Measurements from ENCODE around the gene NELFB. TPM values are rescaled to one million over a fixed set of nuclear protein-coding genes. Genes with fewer than 3 reads are reported as not detected.

The NELFB gene
- total RNA-seq, 1 donor from 2014 or later, result 22.2 TPM

GRCh38 chr9:137279741-137280473, 24.8 kb downstream of the NELFB start:
- DNase-seq (ENCODE audit: low spot score) (no peak), ATAC-seq (no peak)

- DNase-seq (ENCODE audit: low spot score) (no peak), ATAC-seq (no peak)
Measured at GRCh38 chr9:137280474-137281344, 25.6 kb downstream of the NELFB start.

DNA sequence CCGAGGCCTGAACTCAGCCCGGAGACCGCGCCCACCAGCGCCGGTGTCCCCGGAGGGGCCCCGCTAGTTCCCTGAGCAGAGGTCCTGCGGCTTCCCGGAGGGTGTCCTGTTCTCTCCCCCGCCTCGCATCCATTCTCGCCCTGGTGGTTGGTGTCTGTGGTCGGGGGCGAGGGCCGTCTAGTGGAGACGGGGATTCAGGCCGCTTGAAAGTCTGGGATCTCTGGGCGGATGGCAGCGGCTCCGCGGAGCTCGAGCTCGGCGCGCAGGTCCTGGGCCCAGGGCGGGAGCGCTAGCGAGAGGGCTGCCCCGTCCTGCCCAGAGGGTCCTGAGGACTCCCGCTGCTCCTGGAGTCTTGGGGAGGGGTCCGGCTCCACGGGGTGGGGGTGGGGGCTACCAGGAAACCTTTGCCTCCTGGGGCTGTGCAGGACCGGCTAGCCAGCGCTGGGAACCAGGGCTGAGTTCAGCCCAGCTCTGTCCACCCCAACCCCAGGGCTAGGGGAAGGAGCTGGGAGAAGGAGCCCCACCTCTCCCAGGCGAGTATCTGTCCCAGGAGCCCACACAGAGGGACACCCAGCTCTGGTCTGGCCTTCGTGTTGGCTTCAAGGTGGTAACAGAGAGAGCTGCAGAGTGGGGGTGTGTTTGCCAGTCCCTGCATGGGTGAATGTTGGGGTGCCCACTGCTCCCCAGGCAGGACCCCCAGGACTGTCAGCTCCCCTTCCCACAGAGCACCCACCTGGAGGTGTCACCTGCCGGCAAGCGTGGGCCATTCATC, 26.4 kb downstream of the NELFB start:
- DNase-seq (ENCODE audit: low spot score) (no peak), ATAC-seq (no peak)

GRCh38 chr9:137286975-137287383, 31.9 kb downstream of the NELFB start:
- peak; percentile 69 for DNase-seq (ENCODE audit: low spot score)
- ATAC-seq, result peak; percentile 100

GRCh38 chr9:137293094-137293481, 38.0 kb downstream of the NELFB start:
- no peak for ATAC-seq
- no peak for DNase-seq (ENCODE audit: low spot score)

GRCh38 chr9:137293482-137294090, 38.5 kb downstream of the NELFB start:
- no peak for DNase-seq (ENCODE audit: low spot score)

DNA sequence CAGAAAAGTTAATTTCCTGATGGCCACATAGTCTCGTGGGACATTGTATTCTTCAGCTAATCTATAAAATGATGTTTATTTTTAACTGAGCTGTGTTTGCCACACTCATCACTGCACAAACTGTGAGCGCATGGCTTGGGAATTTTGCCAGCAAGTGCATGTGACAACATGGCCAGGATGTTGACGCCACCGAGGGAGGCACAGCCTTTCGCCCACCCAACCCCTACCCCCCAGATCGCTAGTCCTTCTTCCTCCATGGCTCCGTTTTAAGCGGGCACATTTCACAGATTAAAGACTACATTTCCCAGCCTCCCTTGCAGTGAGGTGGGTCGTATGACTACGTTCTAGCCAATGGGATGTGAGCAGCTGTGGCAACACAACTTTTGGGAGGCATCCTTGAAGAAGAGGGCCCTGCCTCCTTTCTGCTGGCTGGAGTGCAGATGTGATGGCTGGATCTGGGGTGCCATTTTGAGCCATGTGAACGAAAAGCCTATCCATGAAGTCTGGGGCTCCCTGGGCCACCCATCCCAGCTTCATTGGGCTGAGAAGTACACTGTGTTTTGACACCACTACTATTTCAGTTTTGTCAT, 39.1 kb downstream of the NELFB start:
- DNase-seq (ENCODE audit: low spot score) (no peak), ATAC-seq (peak; percentile 58)

More at GRCh38 chr9:137293482-137294090, 38.5 kb downstream of the NELFB start:
- ATAC-seq, result peak; percentile 5

DNA sequence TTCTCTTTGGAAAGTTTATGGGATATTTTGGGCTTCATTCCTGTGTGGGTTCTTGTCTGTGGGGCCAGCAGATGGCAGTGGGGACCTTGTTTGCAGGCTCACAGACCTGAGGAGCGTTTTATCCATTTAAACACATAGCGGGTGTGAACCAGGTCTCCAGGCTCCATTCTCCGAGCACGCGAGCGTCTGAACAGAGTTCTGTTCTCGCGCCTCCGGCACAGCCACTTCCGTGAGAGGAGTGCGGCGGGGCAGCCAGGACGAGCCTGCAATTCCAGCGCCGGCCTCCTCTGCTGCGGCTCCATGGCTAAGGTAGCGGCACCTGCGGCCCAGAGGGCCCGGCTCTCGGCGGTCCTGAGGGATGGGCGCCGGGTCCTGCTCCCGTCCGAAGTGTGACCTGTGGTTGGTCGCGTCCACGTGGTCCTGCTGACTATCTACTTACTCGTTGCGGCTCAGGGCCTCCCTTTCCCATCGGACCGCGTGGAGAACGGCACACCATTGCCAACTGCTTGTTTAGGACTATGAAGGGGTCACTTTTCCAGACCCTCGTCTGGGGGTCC, 39.6 kb downstream of the NELFB start:
- peak; percentile 45 for ATAC-seq
- DNase-seq (ENCODE audit: low spot score), result no peak

DNA sequence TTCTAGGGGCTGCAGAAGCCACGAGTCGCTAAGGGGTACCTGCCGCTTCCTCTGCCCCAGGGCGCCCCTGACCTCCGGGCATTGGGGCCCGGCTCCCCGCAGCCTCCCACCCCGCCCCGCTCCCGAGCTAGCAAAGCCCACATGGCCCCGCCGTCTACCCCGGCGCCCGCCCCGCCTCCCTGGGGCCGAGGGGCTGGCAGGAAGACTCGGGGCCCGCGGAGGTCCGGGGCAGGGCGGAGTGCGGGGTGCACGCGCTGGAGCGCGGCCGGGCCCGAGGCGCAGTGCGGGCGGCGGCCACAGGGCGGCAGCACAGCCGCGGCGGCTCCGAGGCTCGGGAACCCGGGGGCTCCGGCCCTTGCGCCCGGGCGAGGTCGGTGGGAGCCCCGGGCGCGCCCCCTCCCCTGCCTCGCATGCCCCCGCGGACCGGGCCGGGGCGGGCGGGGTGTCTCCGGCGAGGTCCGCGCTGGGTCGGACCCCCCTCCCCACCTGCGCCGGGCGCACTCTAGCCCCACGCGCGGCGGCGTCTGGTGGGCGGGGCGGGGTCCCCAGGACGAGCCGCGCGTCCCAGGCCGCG, 40.2 kb downstream of the NELFB start:
- ATAC-seq, result peak; percentile 80
- DNase-seq (ENCODE audit: low spot score), result no peak

DNA sequence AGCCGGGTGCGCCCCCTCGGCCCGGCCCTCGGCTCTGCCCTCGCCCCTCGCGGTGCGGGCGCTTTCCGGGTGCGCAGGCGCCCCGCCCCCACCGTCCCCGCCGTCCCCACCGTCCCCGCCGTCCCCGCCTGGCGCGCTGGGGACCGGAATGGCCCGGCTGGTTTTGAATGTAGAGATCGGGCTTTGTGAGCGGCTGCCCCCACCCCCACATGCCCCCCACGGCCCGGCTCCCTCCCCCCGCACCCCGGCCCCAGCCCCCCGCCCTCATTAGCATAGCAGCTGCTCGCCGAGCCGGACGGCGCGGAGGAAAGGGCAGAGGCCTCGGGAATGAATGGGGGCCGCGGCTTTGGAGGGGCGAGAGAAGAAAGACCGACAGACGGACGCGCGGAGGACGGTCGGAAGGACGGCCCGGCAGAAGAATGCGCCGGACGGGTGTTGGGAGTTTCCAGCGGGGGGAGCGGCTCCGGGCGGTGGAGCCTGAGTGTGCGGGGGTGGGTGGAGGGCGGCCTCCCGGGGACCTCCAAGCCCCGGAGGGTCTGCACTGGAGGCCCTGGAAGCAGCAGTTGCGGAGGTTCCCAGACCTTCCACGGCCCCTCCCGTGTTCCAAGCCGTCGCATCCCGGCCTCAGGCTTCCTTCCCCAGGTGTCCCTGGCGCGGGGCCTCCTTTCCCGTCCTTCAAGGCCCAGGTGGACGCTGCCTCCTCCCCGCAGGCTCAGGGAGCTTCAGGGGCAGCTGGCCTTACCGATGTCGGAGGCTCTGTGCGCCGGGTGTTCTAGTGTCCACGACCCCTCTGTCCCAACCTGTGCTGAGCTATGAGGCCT, 40.9 kb downstream of the NELFB start:
- ATAC-seq (no peak), DNase-seq (ENCODE audit: low spot score) (no peak)

GRCh38 chr9:137296670-137297664, 41.8 kb downstream of the NELFB start:
- DNase-seq (ENCODE audit: low spot score), result peak; percentile 75
- ATAC-seq, result peak; percentile 37

DNA sequence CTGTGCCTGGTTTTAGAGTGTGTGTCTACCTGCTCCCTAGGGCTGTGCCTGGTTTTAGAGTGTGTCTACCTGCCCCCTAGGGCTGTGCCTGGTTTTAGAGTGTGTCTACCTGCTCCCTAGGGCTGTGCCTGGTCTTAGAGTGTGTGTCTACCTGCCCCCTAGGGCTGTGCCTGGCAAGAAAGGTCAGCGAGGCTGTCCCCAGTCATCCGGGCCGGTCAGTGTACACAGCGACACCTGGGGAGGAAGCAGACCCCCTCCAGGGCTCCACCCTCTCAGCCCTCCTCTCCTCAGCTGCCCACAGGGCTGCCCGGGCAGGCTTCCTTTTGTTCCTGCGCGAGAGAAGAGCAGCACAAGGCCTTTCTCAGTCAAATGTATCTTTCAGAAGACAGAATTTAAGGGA, 42.8 kb downstream of the NELFB start:
- ATAC-seq (no peak), DNase-seq (ENCODE audit: low spot score) (no peak)

DNA sequence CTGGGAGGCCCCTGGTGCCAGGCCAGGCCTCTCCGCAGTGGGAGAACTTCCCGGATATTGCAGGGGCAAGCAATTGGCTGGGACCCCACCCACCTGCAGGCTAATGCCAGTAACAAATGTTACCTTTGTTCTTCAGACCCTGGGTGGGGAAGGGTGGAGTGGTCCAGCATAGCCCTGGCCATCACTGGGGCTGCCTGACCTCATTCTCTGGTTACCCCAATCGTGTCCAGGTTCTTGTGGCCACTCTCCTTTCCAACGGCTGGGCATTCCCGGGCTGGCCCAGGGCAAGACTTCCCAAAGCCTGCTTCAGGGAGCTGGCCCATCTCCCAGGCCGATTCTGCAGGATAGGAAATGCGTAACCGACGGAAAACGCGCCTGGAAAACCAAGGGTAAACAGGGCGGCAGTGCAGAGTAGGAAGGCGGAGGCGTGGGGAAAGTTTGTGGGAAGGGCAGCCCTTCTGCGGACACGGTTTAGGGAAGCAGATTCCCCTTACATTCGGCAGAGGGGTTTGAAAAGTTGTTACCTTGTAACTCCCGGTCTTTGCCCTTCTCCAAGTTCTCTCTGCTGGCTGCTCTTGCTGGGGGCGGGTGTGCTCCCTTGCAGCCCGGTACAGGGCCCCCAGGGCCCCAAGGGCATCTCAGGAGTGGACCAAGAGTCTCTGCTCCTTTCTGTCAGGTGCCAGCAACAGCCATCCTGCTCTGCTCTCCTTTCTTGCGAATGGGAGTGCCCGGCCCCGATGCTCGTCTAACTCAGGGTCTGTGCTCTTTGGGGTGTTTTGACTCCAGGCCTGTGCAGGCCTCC, 43.5 kb downstream of the NELFB start:
- no peak for DNase-seq (ENCODE audit: low spot score)

GRCh38 chr9:137299203-137299565, 44.1 kb downstream of the NELFB start:
- DNase-seq (ENCODE audit: low spot score) (no peak), ATAC-seq (no peak)

More for the DNA sequence above, 43.5 kb downstream of the NELFB start:
- ATAC-seq, result no peak

- ATAC-seq (no peak), DNase-seq (ENCODE audit: low spot score) (no peak)
Measured at GRCh38 chr9:137299938-137300337, 44.8 kb downstream of the NELFB start.

DNA sequence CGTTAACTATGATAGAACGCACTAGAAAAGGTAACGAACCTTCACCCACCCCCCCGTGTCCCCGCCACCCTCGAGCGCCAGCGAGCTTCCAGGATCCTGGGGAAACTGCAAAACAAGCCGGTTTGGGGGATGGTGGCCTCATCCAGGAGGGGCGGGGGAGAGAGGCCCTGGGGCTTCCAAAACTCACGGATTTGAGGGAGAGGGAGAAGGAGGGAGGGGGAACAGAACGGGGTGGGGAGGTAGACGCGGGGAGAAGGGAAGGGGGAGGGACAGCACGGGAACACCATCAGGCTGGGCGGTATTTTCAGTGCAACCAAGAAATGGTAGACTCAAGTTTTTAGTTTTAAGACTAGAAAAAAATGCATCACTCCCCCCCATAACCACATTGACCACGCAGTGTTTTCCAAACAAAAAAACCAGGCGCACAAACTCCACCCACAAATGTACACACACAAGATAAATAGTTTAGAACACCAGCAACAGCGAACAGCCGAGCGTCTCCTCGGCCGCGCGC, 45.5 kb downstream of the NELFB start:
- ATAC-seq (no peak), DNase-seq (ENCODE audit: low spot score) (no peak)
